Gastroesophageal sphincter (tissue), 3 donors: ENCODE results near the gene GIMAP6.

Source experiments
- CTCF ChIP-seq, 4 experiments: fragments of 200-600 bp in 2 of 4; fragments of 450-650 bp in 2 of 4; sonication (generic) in 1 of 4; IDR thresholded peaks; one replicate each; pipeline ENCODE4 v1.5.1; 2017 to 2019; ENCODE audit warnings: antibody characterized with exemption in 4 of 4, mild to moderate bottlenecking in 2 of 4, moderate library complexity in 2 of 4
- POLR2AphosphoS5 ChIP-seq: sonication (generic); formaldehyde crosslinking; IDR thresholded peaks from one replicate; pipeline ENCODE4 v1.6.1; 2017; ENCODE audit warnings: antibody characterized with exemption

- no peak for TF ChIP-seq CTCF (IDR thresholded peaks at IDR 0.05)
- no peak for TF ChIP-seq POLR2AphosphoS5
Observed at GRCh38 chr7:150610233-150610632, 22.0 kb downstream of the GIMAP6 start.
